ENCODE data around the gene SSTR4.

DNA sequence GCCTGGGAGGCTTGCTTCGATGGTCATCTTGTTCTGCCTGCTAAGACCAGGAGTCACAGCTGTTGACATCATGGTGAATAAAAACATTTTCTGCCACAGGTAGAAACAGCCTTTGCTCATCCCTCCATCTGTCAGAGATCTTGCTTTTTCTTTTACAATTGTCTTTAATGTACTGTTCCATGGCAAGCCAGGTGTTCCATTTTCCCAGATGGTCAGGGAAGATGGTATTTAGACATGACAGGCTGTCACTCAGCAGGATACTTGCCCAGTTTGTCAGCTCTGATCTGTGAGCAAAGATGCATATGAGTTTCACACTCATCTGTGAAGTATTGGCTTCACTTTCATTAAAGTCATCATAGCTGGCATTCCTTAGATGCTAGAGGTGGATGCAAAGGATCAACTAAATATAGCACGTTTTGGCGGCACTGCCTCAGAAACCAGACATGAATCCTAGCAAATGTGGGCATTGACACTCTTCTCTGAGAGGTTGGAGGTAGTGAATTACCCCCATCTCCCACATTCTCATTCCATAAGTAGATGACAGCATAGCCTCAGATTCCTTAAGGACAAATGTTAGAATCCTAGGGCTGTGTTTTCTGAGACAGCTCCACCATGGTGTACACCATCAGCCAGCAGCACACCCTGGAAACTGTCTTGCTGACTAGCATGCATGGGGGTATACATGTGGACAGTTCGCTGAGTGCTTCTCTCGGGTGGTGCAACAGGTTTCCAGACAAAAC is 4.2 kb downstream of the SSTR4 start:
- TF ChIP-seq CTCF (conservative IDR thresholded peaks at IDR 0.05 in 1 of 2, IDR thresholded peaks at IDR 0.05 in 1 of 2; ENCODE audit: extremely low read depth in 1 of 2, insufficient read depth in 1 of 2, low read depth in 1 of 2, low read length in 2 of 2) (no peak), EZH2 (IDR thresholded peaks at IDR 0.05; ENCODE audit: borderline replicate concordance, low read length) (no peak)

Measured in mammary epithelial cell (primary cell).